ENCODE measurements around the gene UCMA. TPM values are rescaled to one million over a fixed set of nuclear protein-coding genes. Genes with fewer than 3 reads are reported as not detected.

Gene UCMA
- total and polyA plus RNA-seq, 7 donors = 0.04 TPM; not detected in 6

DNA sequence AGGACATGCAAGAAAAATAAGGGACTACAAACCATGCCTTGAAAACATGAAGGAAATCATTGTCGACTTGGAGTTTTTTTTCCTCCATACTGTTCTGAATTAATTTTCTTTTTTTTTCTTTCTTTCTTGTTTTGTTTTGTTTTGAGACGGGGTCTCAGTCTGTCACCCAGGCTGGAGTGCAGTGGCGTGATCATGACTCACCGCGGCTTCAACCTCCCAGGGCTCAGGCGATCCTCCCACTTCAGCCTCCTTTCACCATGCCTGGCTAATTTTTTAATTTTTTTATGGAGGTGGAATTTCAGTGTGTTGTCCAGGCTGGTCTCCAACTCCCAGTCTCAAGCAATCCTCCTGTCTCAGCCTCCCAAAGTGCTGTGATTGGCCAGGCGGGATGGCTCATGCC is 11.6 kb downstream of the UCMA start:
- Histone ChIP-seq H3K4me1 (peaks cover 16% of the 10 kb centered on the region), H3K9me3 (no peaks in the 10 kb centered on the region), H3K4me3 (no peak overlapping the region), H3K27ac (no peak overlapping the region), H3K27me3 (ENCODE audit: insufficient read depth in 3 of 3, low read length in 2 of 3) (no peaks in the 10 kb centered on the region), H3K36me3 (ENCODE audit: insufficient read depth in 1 of 2, low read depth in 1 of 2) (no peaks in the 10 kb centered on the region)
- TF ChIP-seq, protein P1, sequence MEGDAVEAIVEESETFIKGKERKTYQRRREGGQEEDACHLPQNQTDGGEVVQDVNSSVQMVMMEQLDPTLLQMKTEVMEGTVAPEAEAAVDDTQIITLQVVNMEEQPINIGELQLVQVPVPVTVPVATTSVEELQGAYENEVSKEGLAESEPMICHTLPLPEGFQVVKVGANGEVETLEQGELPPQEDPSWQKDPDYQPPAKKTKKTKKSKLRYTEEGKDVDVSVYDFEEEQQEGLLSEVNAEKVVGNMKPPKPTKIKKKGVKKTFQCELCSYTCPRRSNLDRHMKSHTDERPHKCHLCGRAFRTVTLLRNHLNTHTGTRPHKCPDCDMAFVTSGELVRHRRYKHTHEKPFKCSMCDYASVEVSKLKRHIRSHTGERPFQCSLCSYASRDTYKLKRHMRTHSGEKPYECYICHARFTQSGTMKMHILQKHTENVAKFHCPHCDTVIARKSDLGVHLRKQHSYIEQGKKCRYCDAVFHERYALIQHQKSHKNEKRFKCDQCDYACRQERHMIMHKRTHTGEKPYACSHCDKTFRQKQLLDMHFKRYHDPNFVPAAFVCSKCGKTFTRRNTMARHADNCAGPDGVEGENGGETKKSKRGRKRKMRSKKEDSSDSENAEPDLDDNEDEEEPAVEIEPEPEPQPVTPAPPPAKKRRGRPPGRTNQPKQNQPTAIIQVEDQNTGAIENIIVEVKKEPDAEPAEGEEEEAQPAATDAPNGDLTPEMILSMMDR (IDR thresholded peaks at IDR 0.05) = no peak
- intact Hi-C loops (cut with DNase I) = no loop called here
- DNase-seq = no peak
- 96 to 98% (median 98%) methylated on average over 7 of the region's 7 CpGs for WGBS, 3 donors
- no peak for ATAC-seq

DNA sequence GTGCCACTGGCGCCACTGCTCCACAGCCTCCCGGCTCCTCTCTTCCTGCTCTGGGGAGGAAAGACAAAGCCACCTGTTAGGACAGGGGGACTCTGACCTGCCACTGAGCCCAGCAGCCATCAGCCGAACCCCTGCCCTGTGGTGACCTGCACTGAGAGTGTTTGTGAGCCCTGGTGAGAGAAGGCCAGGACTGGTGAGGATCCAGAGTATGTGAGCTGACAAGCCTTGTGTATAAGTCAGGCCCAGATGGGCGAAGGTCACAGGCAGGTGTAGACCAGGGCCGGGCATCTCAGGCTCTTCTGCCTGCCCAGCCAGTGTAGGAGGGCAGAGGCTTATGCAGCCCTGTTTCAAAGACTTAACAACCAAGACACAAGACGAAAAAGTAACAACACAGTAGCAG is 12.0 kb downstream of the UCMA start:
- no peak for ATAC-seq
- TF ChIP-seq, protein P1 (IDR thresholded peaks at IDR 0.05) = no peak
- WGBS, 3 donors = 84 to 92% (median 91%) methylated on average over 6 of the region's 6 CpGs

DNA sequence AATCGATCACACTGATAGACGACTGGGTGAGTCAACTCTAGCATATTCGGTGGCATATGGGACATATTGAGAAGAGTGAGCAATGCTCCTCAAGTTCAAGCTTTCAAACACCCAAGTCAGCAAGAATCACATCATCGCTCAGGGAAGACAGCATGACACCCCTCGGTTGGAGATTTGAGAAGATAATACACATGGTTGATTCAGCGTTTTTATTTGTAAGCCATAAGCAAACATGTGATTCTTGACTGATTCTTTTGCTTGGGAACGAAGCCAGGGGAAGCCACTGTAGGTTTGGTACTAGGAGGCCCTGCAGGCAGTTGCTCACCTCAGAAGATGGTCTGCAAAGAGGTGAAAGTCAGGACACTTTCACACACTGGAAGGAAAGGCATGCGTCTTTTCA is 12.6 kb downstream of the UCMA start:
- no peak for ATAC-seq

More for the DNA sequence above, 12.0 kb downstream of the UCMA start:
- Histone ChIP-seq H3K27ac (no peak overlapping the region), H3K27me3 (ENCODE audit: insufficient read depth in 3 of 3, low read length in 2 of 3) (no peaks in the 10 kb centered on the region), H3K4me3 (no peak overlapping the region), H3K9me3 (no peaks in the 10 kb centered on the region), H3K4me1 (peaks cover 16% of the 10 kb centered on the region), H3K36me3 (ENCODE audit: insufficient read depth in 1 of 2, low read depth in 1 of 2) (no peaks in the 10 kb centered on the region)
- no peak for DNase-seq
- intact Hi-C loops (cut with DNase I) = no loop called here

DNA sequence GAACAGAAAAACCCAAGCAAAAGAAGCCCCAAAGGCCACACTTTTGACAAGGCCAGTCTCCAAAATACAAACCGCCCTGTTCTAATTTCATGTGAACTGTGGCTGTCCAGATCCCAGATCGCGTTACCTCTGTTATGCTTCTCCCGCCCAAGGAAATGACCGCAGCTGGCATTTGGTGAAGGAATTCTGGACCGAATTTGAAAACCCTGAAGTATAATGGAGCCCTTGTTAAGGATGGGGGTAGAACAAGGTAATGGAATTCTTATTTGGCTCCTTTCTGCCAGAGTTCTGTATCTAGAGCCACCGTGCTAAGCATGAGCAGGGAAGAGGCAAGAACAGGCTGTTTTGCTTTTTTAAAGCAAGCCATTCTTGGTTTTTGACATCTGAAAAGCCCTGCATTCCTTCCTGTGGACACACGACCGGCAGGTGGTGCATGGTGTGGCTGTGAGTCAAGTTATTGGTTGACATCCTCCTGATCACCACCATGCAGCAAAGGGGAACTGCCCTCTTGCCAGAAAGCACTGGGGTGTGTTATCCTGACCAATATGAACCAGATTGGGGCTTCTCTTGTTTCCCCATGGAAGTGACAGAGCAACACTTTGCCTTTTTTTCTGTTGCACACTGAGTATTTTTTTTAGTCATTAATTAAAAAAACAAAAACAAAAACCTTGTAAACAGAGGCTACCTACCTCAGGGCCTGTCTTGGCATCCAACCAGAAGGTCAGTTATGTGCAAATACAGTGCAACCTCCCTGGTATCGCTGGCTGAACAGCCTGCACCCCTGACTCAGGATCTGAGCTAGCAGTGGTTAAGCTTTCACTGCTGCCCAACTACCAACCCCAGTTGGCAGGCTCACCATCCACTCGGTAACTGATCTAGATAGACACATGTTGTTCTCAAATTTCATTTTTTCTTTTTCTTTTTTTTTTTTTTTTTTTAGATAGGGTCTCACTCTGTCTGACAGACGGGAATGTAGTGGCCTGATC is 14.2 kb downstream of the UCMA start:
- H3K36me3 ChIP-seq (ENCODE audit: insufficient read depth in 1 of 2, low read depth in 1 of 2) = no peaks in the 10 kb centered on the region
- H3K27ac ChIP-seq = peak overlapping the region; percentile 47
- DNase-seq (peak; percentile 20 to 84), ATAC-seq (peak; percentile 82 to 97 (median 87))
- TF ChIP-seq, protein P1 (IDR thresholded peaks at IDR 0.05) = peak; percentile 16
- peak overlapping the region; percentile 17 for H3K4me3 ChIP-seq
- 24 to 31% (median 25%) methylated on average over 12 of the region's 12 CpGs for WGBS, 3 donors
- no peaks in the 10 kb centered on the region for H3K27me3 ChIP-seq (ENCODE audit: insufficient read depth in 3 of 3, low read length in 2 of 3)
- intact Hi-C loops (cut with DNase I) = no loop called here
- H3K4me1 ChIP-seq = peaks cover 16% of the 10 kb centered on the region
- no peaks in the 10 kb centered on the region for H3K9me3 ChIP-seq

More for the DNA sequence above, 12.6 kb downstream of the UCMA start:
- intact Hi-C loops (cut with DNase I) = no loop called here
- no peaks in the 10 kb centered on the region for H3K27me3 ChIP-seq (ENCODE audit: insufficient read depth in 3 of 3, low read length in 2 of 3)
- DNase-seq = no peak
- no peaks in the 10 kb centered on the region for H3K9me3 ChIP-seq
- WGBS, 3 donors = 92 to 96% (median 93%) methylated on average over 8 of the region's 8 CpGs
- TF ChIP-seq, protein P1 (IDR thresholded peaks at IDR 0.05) = no peak
- H3K4me1 ChIP-seq = peaks cover 16% of the 10 kb centered on the region
- no peak overlapping the region for H3K27ac ChIP-seq
- no peaks in the 10 kb centered on the region for H3K36me3 ChIP-seq (ENCODE audit: insufficient read depth in 1 of 2, low read depth in 1 of 2)
- H3K4me3 ChIP-seq = no peak overlapping the region

Measured in psoas muscle (tissue), 8 donors.